ENCODE measurements around the gene TBC1D5. TPM values are rescaled to one million over a fixed set of nuclear protein-coding genes. Genes with fewer than 3 reads are reported as not detected.

The TBC1D5 gene
- total and polyA plus RNA-seq, 2 of the 8 experiments (the other 6 are each of a cell fraction or from before 2014, with no cell fraction given) = 11.0 to 22.9 TPM

DNA sequence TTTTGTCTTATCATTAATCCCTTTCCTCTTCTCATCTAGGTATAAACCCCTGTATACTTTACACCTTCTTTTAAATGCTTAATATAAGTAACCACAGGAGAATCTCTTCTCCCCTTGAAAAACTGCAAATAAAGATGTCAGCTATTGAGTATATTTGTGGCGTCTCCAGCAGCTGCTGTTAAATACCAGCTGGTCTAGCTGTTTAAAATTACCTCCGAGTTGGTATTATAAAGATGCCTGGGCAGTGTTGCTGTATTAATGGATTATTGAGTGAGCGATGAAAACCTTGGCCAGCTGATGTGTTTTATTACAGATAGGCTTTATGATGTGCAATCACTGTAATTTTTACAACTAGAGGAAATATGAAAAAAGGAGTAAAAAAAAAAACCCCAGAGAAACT is 388.1 kb downstream of the TBC1D5 start:
- DNase-seq (ENCODE audit: low read depth in 1 of 2, low spot score in 2 of 2) = no peak
- H3K79me1 ChIP-seq (ENCODE audit: low read depth, low read length) = no peaks in the 10 kb centered on the region
- H3K27ac ChIP-seq (ENCODE audit: low read depth, low read length) = no peak overlapping the region
- H4K20me1 ChIP-seq (replicated peaks in 1 of 2; ENCODE audit: control insufficient read depth in 1 of 2, insufficient read depth in 2 of 2, low read length in 2 of 2) = no peaks in the 10 kb centered on the region
- no peak overlapping the region for H4K5ac ChIP-seq (ENCODE audit: insufficient read length, low read depth, low read length)
- no peak overlapping the region for H2AFZ ChIP-seq (ENCODE audit: low read length)
- H3K79me2 ChIP-seq (ENCODE audit: control insufficient read depth in 1 of 2, insufficient read depth in 2 of 2, low read length in 2 of 2) = no peaks in the 10 kb centered on the region
- H3K9ac ChIP-seq (replicated peaks in 1 of 4; ENCODE audit: extremely low read depth in 1 of 4, low read depth in 3 of 4, low read length in 3 of 4) = no peak overlapping the region
- no peak overlapping the region for H3K4me3 ChIP-seq (ENCODE audit: extremely low read depth in 1 of 4, insufficient read depth in 2 of 4, low read depth in 3 of 4, low read length in 4 of 4)
- no peak overlapping the region for H4K91ac ChIP-seq (replicated peaks; ENCODE audit: insufficient read length, low read length)
- H3K4ac ChIP-seq (replicated peaks; ENCODE audit: insufficient read length, low read depth, low read length) = no peak overlapping the region
- no peak overlapping the region for H2AK5ac ChIP-seq (ENCODE audit: low read depth, low read length)
- H3K4me2 ChIP-seq (ENCODE audit: insufficient read depth in 1 of 2, low read depth in 2 of 2, low read length in 2 of 2) = no peak overlapping the region
- no peak overlapping the region for H3K14ac ChIP-seq (ENCODE audit: insufficient read length)
- no peak overlapping the region for H2BK120ac ChIP-seq (replicated peaks; ENCODE audit: low read depth, low read length)
- no peaks in the 10 kb centered on the region for H3K23me2 ChIP-seq (ENCODE audit: low read depth, low read length)
- peaks cover 0 to 3% (median 0%) of the 10 kb centered on the region in 4 experiments; a peak in 1 of 7 replicates for H3K4me1 ChIP-seq (replicated peaks in 1 of 4; ENCODE audit: control insufficient read depth in 3 of 4, insufficient read depth in 4 of 4, low read length in 3 of 4)
- WGBS, 2 experiments (ENCODE audit: extremely low coverage in 1 of 2, insufficient coverage in 1 of 2, insufficient read length in 1 of 2, insufficient replicate concordance in 2 of 2, low coverage in 1 of 2, low lambda C conversion rate in 2 of 2, missing lambda C conversion rate in 1 of 2) = 95% methylated on average over 3 of the region's 3 CpGs; no CpG with 5 or more reads in 1 of the 2 experiments
- no peak overlapping the region for H3K56ac ChIP-seq (replicated peaks; ENCODE audit: insufficient read length, low read depth, low read length)
- H4K8ac ChIP-seq (ENCODE audit: extremely low read depth, insufficient read depth, low read length) = no peak overlapping the region
- no peak for FAIRE-seq
- POLR2A ChIA-PET (ENCODE audit: partially characterized antibody) = interaction anchor here (1.0 kb wide), 1 partner anchor 11 kb away, joined by 3 read pairs; no protein-coding TSS in a partner anchor
- H3K27me3 ChIP-seq (replicated peaks in 1 of 4; ENCODE audit: control insufficient read depth in 3 of 4, extremely low read depth in 1 of 4, insufficient read depth in 3 of 4, low read length in 3 of 4) = peaks cover 0 to 1% (median 0%) of the 10 kb centered on the region in 4 experiments; a peak in 1 of 7 replicates
- no peak overlapping the region for H3K18ac ChIP-seq (ENCODE audit: extremely low read depth, low read length)
- no peaks in the 10 kb centered on the region for H3K9me3 ChIP-seq (ENCODE audit: insufficient read depth in 2 of 2, low read depth in 1 of 2, low read length in 1 of 2)
- CTCF ChIA-PET (ENCODE audit: partially characterized antibody) = interaction anchor here (1.0 kb wide), 1 partner anchor 59 kb away, joined by 3 read pairs; no protein-coding TSS in a partner anchor
- no peak overlapping the region for H2BK5ac ChIP-seq (ENCODE audit: low read depth, low read length)
- H2BK15ac ChIP-seq (ENCODE audit: low read length) = no peak overlapping the region
- no peak overlapping the region for H2BK20ac ChIP-seq (ENCODE audit: low read length)
- H2BK12ac ChIP-seq (ENCODE audit: low read depth, low read length) = no peak overlapping the region
- no peaks in the 10 kb centered on the region for H3K36me3 ChIP-seq (ENCODE audit: control insufficient read depth in 2 of 4, insufficient read depth in 4 of 4, low read length in 3 of 4)
- no peak overlapping the region for H3K23ac ChIP-seq (ENCODE audit: insufficient read length)
- no peak for TF ChIP-seq POLR2AphosphoS5 (IDR thresholded peaks at IDR 0.05; ENCODE audit: low read depth, low read length)
- no peak for TF ChIP-seq POU5F1 (IDR thresholded peaks at IDR 0.05; ENCODE audit: low read depth, low read length)
- no peak for TF ChIP-seq BACH1 (IDR thresholded peaks at IDR 0.05; ENCODE audit: low read length)
- no peak for TF ChIP-seq NRF1 (IDR thresholded peaks at IDR 0.05; ENCODE audit: low read depth, low read length)
